HG03039 (cell line): ENCODE measurements around the gene REV1.

ENCODE experiments used
- ATAC-seq: cut with Tn5 transposase; IDR thresholded peaks from one replicate; pipeline ENCODE4 v1.9.1; 2021; ENCODE audit warnings: mild to moderate bottlenecking, moderate library complexity; ENCODE audit not compliant: unreplicated experiment

REV1 gene

GRCh38 chr2:99404797-99405669, 84.8 kb downstream of the REV1 start:
- ATAC-seq, result no peak

GRCh38 chr2:99404039-99404796, 85.6 kb downstream of the REV1 start:
- ATAC-seq, result no peak

- no peak for ATAC-seq
Observed at GRCh38 chr2:99403524-99403923, 86.3 kb downstream of the REV1 start.

- no peak for ATAC-seq
Observed at GRCh38 chr2:99403084-99403483, 86.7 kb downstream of the REV1 start.

GRCh38 chr2:99401841-99402240, 88.0 kb downstream of the REV1 start:
- ATAC-seq, result no peak

- no peak for ATAC-seq
Observed at GRCh38 chr2:99399795-99400194, 90.0 kb downstream of the REV1 start.

GRCh38 chr2:99399063-99399462, 90.8 kb downstream of the REV1 start:
- no peak for ATAC-seq

- ATAC-seq, result no peak
Observed at GRCh38 chr2:99398303-99398702, 91.5 kb downstream of the REV1 start.

GRCh38 chr2:99397266-99397920, 92.4 kb downstream of the REV1 start:
- ATAC-seq, result no peak

GRCh38 chr2:99395589-99396130, 94.2 kb downstream of the REV1 start:
- no peak for ATAC-seq

GRCh38 chr2:99389946-99390345, 99.9 kb downstream of the REV1 start:
- ATAC-seq, result no peak

- ATAC-seq, result no peak
Observed at GRCh38 chr2:99389371-99389770, 100.4 kb downstream of the REV1 start.

GRCh38 chr2:99388892-99389291, 100.9 kb downstream of the REV1 start:
- no peak for ATAC-seq

GRCh38 chr2:99386011-99386410, 103.8 kb downstream of the REV1 start:
- no peak for ATAC-seq

- ATAC-seq, result no peak
Observed at GRCh38 chr2:99382143-99382542, 107.7 kb downstream of the REV1 start.

- no peak for ATAC-seq
Observed at GRCh38 chr2:99380376-99381010, 109.3 kb downstream of the REV1 start.

- no peak for ATAC-seq
Observed at GRCh38 chr2:99377879-99378278, 111.9 kb downstream of the REV1 start.

- no peak for ATAC-seq
Observed at GRCh38 chr2:99376254-99376864, 113.5 kb downstream of the REV1 start.

GRCh38 chr2:99374747-99375146, 115.1 kb downstream of the REV1 start:
- ATAC-seq, result no peak

GRCh38 chr2:99373144-99373543, 116.7 kb downstream of the REV1 start:
- ATAC-seq, result no peak
